OCI-LY1 (cell line): ENCODE results near the gene AAGAB.

Experiments used
- H2AFZ ChIP-seq: fragments of 200-600 bp; sonication (generic), shearing (Covaris generic); 2 replicates; pipeline ENCODE4 v1.6.0; 2014; ENCODE audit warnings: antibody characterized with exemption, mild to moderate bottlenecking, low read length
- H3F3A ChIP-seq: fragments of 200-600 bp; sonication (generic), shearing (Covaris generic); 2 replicates; pipeline ENCODE4 v1.6.0; 2014; ENCODE audit warnings: mild to moderate bottlenecking, antibody characterized with exemption, low read length, moderate library complexity; ENCODE audit not compliant: insufficient read depth
- H3K27ac ChIP-seq: fragments of 200-600 bp; sonication (generic); 2 replicates; pipeline ENCODE4 v1.5.1; 2014; ENCODE audit warnings: low read length, mixed run types, mild to moderate bottlenecking, low read depth; ENCODE audit not compliant: poor library complexity, severe bottlenecking
- H3K27me3 ChIP-seq: fragments of 200-600 bp; sonication (generic); 2 replicates; pipeline ENCODE4 v1.6.0; 2014; ENCODE audit warnings: antibody characterized with exemption, mild to moderate bottlenecking, low read length, moderate library complexity; ENCODE audit not compliant: insufficient read depth
- H3K36me3 ChIP-seq: fragments of 200-600 bp; sonication (generic); 2 replicates; pipeline ENCODE4 v1.6.1; 2014; ENCODE audit warnings: mild to moderate bottlenecking, antibody characterized with exemption, low read length, moderate library complexity, mixed read lengths; ENCODE audit not compliant: insufficient read depth
- H3K4me1 ChIP-seq: fragments of 200-600 bp; sonication (generic); 2 replicates; pipeline ENCODE4 v1.5.1; 2014; ENCODE audit warnings: mild to moderate bottlenecking, low read length, moderate library complexity; ENCODE audit not compliant: insufficient read depth, severe bottlenecking
- H3K4me2 ChIP-seq: fragments of 200-600 bp; sonication (generic), shearing (Covaris generic); 2 replicates; pipeline ENCODE4 v1.6.1; 2014; ENCODE audit warnings: low read length
- H3K4me3 ChIP-seq: fragments of 200-600 bp; sonication (generic); 2 replicates; pipeline ENCODE4 v1.5.1; 2014; ENCODE audit warnings: low read length, low read depth, mild to moderate bottlenecking, mixed read lengths; ENCODE audit not compliant: poor library complexity, severe bottlenecking
- H3K79me2 ChIP-seq: fragments of 200-600 bp; shearing (Covaris generic); 2 replicates; pipeline ENCODE4 v1.6.1; 2016; ENCODE audit warnings: mixed run types, low read length, mixed read lengths; ENCODE audit not compliant: insufficient read depth
- H3K9ac ChIP-seq: fragments of 200-600 bp; sonication (generic), shearing (Covaris generic); 2 replicates; pipeline ENCODE4 v1.6.1; 2014; ENCODE audit warnings: mild to moderate bottlenecking, low read length, mixed read lengths
- H3K9me2 ChIP-seq: fragments of 200-600 bp; sonication (generic), shearing (Covaris generic); 2 replicates; pipeline ENCODE4 v1.6.1; 2014; ENCODE audit warnings: low read depth, mild to moderate bottlenecking, low read length, mixed read lengths
- H3K9me3 ChIP-seq: fragments of 200-600 bp; shearing (Covaris generic); 2 replicates; pipeline ENCODE4 v1.6.1; 2014; ENCODE audit warnings: low read length, mixed read lengths
- H4K20me1 ChIP-seq: fragments of 200-600 bp; sonication (generic), shearing (Covaris generic); 2 replicates; pipeline ENCODE4 v1.6.0; 2016; ENCODE audit warnings: mild to moderate bottlenecking, low read length; ENCODE audit not compliant: insufficient read depth
- EZH2 ChIP-seq: fragments of 200-600 bp; sonication (generic), shearing (Covaris generic); IDR thresholded peaks from 2 replicates; pipeline ENCODE4 v1.8.0; 2017; ENCODE audit warnings: borderline replicate concordance, mixed run types, mild to moderate bottlenecking, antibody characterized with exemption, low read length, moderate library complexity, mixed read lengths
- TF ChIP-seq, protein P1 (sequence below): fragments of 200-600 bp; sonication (generic), shearing (Covaris generic); IDR thresholded peaks from 2 replicates; pipeline ENCODE4 v1.5.1; 2017; ENCODE audit warnings: mild to moderate bottlenecking, antibody characterized with exemption, low read length, moderate library complexity, mixed read lengths

Gene AAGAB

DNA sequence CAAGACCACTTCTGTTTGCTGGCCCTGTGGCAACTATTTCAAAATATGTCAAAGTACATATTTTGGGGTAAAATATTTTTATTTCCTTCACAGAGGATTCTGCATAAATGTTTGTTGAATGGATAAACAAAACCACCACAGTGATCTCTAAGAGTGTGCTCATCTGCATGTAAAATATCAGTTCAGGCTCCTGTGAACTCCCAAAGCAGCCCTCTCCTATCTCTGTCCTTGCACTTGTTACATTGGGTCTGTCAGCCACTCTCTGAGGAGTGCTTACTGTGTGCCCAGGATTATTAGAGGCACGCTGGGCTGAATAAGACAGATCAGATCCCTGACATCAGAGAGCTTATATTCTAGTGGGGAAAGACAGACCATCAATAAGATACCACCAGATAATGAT lies 27.3 kb upstream of the AAGAB start:
- Histone ChIP-seq H3K4me1 (no peaks in the 10 kb centered on the region), H4K20me1 (no peaks in the 10 kb centered on the region), H3K9me2 (no peaks in the 10 kb centered on the region), H3F3A (no peaks in the 10 kb centered on the region), H3K9ac (no peak overlapping the region), H3K27ac (no peak overlapping the region), H3K36me3 (no peaks in the 10 kb centered on the region), H3K27me3 (no peaks in the 10 kb centered on the region), H3K4me3 (no peak overlapping the region), H3K79me2 (no peaks in the 10 kb centered on the region), H3K4me2 (no peak overlapping the region), H2AFZ (no peak overlapping the region), H3K9me3 (no peaks in the 10 kb centered on the region)
- TF ChIP-seq, protein P1, sequence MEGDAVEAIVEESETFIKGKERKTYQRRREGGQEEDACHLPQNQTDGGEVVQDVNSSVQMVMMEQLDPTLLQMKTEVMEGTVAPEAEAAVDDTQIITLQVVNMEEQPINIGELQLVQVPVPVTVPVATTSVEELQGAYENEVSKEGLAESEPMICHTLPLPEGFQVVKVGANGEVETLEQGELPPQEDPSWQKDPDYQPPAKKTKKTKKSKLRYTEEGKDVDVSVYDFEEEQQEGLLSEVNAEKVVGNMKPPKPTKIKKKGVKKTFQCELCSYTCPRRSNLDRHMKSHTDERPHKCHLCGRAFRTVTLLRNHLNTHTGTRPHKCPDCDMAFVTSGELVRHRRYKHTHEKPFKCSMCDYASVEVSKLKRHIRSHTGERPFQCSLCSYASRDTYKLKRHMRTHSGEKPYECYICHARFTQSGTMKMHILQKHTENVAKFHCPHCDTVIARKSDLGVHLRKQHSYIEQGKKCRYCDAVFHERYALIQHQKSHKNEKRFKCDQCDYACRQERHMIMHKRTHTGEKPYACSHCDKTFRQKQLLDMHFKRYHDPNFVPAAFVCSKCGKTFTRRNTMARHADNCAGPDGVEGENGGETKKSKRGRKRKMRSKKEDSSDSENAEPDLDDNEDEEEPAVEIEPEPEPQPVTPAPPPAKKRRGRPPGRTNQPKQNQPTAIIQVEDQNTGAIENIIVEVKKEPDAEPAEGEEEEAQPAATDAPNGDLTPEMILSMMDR, result no peak
- no peak for TF ChIP-seq EZH2

DNA sequence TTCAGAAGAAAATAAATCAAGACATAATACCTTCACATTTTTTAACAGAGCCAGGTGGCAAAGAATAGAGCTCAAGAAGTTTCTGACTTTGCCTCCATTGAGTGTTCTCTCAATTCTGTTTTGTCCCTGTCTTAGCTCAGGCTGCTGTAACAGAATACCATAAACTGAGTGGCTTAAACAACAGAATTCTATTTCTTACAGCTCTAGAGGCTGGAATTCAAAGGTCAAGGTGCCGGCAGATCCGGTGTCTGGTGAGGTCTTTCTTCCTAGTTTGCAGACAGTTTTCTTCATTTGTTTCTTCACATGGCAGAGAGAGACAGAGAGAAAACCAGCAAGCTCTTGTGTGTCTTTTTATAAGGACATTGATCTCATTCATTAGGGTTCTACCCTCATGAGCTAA lies 25.8 kb upstream of the AAGAB start:
- no peak overlapping the region for H3K9ac ChIP-seq
- H4K20me1 ChIP-seq, result no peaks in the 10 kb centered on the region
- no peak overlapping the region for H3K27ac ChIP-seq
- H3K79me2 ChIP-seq, result no peaks in the 10 kb centered on the region
- no peaks in the 10 kb centered on the region for H3K9me2 ChIP-seq
- no peak overlapping the region for H2AFZ ChIP-seq
- H3K27me3 ChIP-seq, result no peaks in the 10 kb centered on the region
- TF ChIP-seq, protein P1, result no peak
- no peak for TF ChIP-seq EZH2
- no peaks in the 10 kb centered on the region for H3K9me3 ChIP-seq
- H3K36me3 ChIP-seq, result no peaks in the 10 kb centered on the region
- H3K4me3 ChIP-seq, result no peak overlapping the region
- H3K4me1 ChIP-seq, result no peaks in the 10 kb centered on the region
- H3F3A ChIP-seq, result no peaks in the 10 kb centered on the region
- H3K4me2 ChIP-seq, result no peak overlapping the region

DNA sequence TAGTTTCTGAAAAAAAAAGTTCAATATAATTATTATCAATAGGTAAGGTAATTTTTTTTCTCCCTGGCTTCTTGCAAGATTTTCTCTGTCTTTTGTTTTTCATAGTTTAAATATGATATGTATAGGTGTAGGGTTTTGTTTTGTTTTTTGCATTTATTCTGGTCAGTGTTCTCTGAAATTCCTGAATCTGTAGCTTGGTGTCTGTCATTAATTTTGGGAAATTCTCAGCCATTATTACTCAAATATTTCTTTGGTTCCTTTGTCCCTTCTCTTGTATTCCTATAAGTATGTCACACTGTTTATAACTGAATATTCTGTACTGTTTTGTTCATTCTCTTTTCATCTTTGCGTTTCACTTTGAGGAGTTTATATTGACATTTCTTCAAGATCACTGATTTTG lies 22.2 kb upstream of the AAGAB start:
- Histone ChIP-seq H3K36me3 (no peaks in the 10 kb centered on the region), H4K20me1 (no peaks in the 10 kb centered on the region), H3K9ac (no peak overlapping the region), H3K4me3 (no peak overlapping the region), H3K27me3 (no peaks in the 10 kb centered on the region), H3K9me2 (no peaks in the 10 kb centered on the region), H3K9me3 (peaks cover 4% of the 10 kb centered on the region; the same call in 1 of the 2 replicates), H3K79me2 (no peaks in the 10 kb centered on the region), H2AFZ (no peak overlapping the region), H3K4me2 (no peak overlapping the region), H3K27ac (no peak overlapping the region), H3K4me1 (no peaks in the 10 kb centered on the region), H3F3A (no peaks in the 10 kb centered on the region)
- TF ChIP-seq, protein P1, result no peak
- no peak for TF ChIP-seq EZH2
